Duodenal mucosa (tissue), 2 donors: Measurements from ENCODE around the gene PPP1R10.
A peak's percentile ranks its signal among the peaks of the same experiment; 100 is the strongest.
"Not testable (repeated sequence)": the region's sequence is repeated elsewhere in the genome, so short reads cannot be mapped to it uniquely, and the experiment has no call there.

Experiments
- H3K27ac ChIP-seq: one replicate; pipeline ENCODE4 v1.7.0; 2013; ENCODE audit warnings: low read depth, low read length
- H3K27me3 ChIP-seq, 2 donors: one replicate each; pipeline ENCODE4 v1.7.0; 2013; ENCODE audit warnings: low read length in 2 of 2, control low read depth in 1 of 2; ENCODE audit not compliant: insufficient read depth in 2 of 2, control insufficient read depth in 1 of 2
- H3K36me3 ChIP-seq, 2 donors: one replicate each; pipeline ENCODE4 v1.7.0; 2013; ENCODE audit warnings: low read length in 2 of 2, control low read depth in 1 of 2; ENCODE audit not compliant: insufficient read depth in 2 of 2, control insufficient read depth in 1 of 2
- H3K4me1 ChIP-seq, 2 donors: one replicate each; pipeline ENCODE4 v1.7.0; 2013; ENCODE audit warnings: low read length in 2 of 2, control low read depth in 1 of 2; ENCODE audit not compliant: insufficient read depth in 2 of 2, control insufficient read depth in 1 of 2
- H3K4me3 ChIP-seq, 2 donors: one replicate each; pipeline ENCODE4 v1.7.0; 2013; ENCODE audit warnings: low read length in 2 of 2, low read depth in 1 of 2
- H3K9ac ChIP-seq, 2 donors: one replicate each; pipeline ENCODE4 v1.7.0; 2013; ENCODE audit warnings: low read length in 2 of 2, low read depth in 1 of 2
- H3K9me3 ChIP-seq, 2 donors: one replicate each; pipeline ENCODE4 v1.7.0; 2013; ENCODE audit warnings: low read length in 2 of 2, control low read depth in 1 of 2; ENCODE audit not compliant: control insufficient read depth in 1 of 2

The PPP1R10 gene

GRCh38 chr6:30616811-30617564, at the start of gene PPP1R10:
Gene PPP1R10, minus strand, starts transcription at chr6:30617243. Its CDS starts 7,299 bp downstream, at chr6:30609944.
- Histone ChIP-seq H3K36me3 (peaks cover 23 to 33% of the 10 kb centered on the region in 2 donors), H3K4me3 (peak within 1 kb of the TSS; percentile 94 to 99), H3K27me3 (no peaks in the 10 kb centered on the region), H3K9me3 (no peaks in the 10 kb centered on the region), H3K4me1 (peaks cover 30 to 36% of the 10 kb centered on the region in 2 donors), H3K9ac (peak within 1 kb of the TSS; percentile 100), H3K27ac (peak within 1 kb of the TSS; percentile 98)

GRCh38 chr6:30666300-30666699, 49.3 kb upstream of the PPP1R10 start:
- H3K4me3 ChIP-seq, H3K27ac ChIP-seq, H3K9me3 ChIP-seq, H3K4me1 ChIP-seq, H3K27me3 ChIP-seq, H3K9ac ChIP-seq: not testable (repeated sequence)
- peaks cover 50 to 85% of the 10 kb centered on the region in 2 donors for H3K36me3 ChIP-seq

- Histone ChIP-seq H3K9me3 (no peaks in the 10 kb centered on the region), H3K4me1 (no peaks in the 10 kb centered on the region), H3K27ac (no peak overlapping the region), H3K9ac (no peak overlapping the region), H3K36me3 (peaks cover 42 to 81% of the 10 kb centered on the region in 2 donors), H3K27me3 (no peaks in the 10 kb centered on the region), H3K4me3 (no peak overlapping the region)
Observed at GRCh38 chr6:30664994-30665767, 48.1 kb upstream of the PPP1R10 start.

- H3K4me3 ChIP-seq, H3K9ac ChIP-seq, H3K27me3 ChIP-seq, H3K4me1 ChIP-seq, H3K9me3 ChIP-seq, H3K27ac ChIP-seq: not testable (repeated sequence)
- H3K36me3 ChIP-seq, result peaks cover 67 to 91% of the 10 kb centered on the region in 2 donors
Observed at GRCh38 chr6:30657922-30658321, 40.9 kb upstream of the PPP1R10 start.

GRCh38 chr6:30657454-30657853, 40.4 kb upstream of the PPP1R10 start:
- Histone ChIP-seq H3K27ac (no peak overlapping the region), H3K27me3 (no peaks in the 10 kb centered on the region), H3K4me1 (no peaks in the 10 kb centered on the region), H3K9me3 (no peaks in the 10 kb centered on the region), H3K4me3 (no peak overlapping the region), H3K36me3 (peaks cover 67 to 91% of the 10 kb centered on the region in 2 donors), H3K9ac (no peak overlapping the region)

- no peaks in the 10 kb centered on the region for H3K27me3 ChIP-seq
- no peaks in the 10 kb centered on the region for H3K9me3 ChIP-seq
- peaks cover 67 to 91% of the 10 kb centered on the region in 2 donors for H3K36me3 ChIP-seq
- H3K4me1 ChIP-seq, result no peaks in the 10 kb centered on the region
- H3K27ac ChIP-seq, result no peak overlapping the region
- H3K9ac ChIP-seq, result no peak overlapping the region
- H3K4me3 ChIP-seq, result no peak overlapping the region
Observed at GRCh38 chr6:30656513-30656912, 39.5 kb upstream of the PPP1R10 start.

- no peaks in the 10 kb centered on the region for H3K27me3 ChIP-seq
- peaks cover 67 to 95% of the 10 kb centered on the region in 2 donors for H3K36me3 ChIP-seq
- no peak overlapping the region for H3K4me3 ChIP-seq
- no peaks in the 10 kb centered on the region for H3K4me1 ChIP-seq
- H3K9me3 ChIP-seq, result no peaks in the 10 kb centered on the region
- no peak overlapping the region for H3K27ac ChIP-seq
- H3K9ac ChIP-seq, result no peak overlapping the region
Observed at GRCh38 chr6:30655743-30656094, 38.7 kb upstream of the PPP1R10 start.

GRCh38 chr6:30654798-30655742, 38.0 kb upstream of the PPP1R10 start:
- no peak overlapping the region for H3K27ac ChIP-seq
- H3K4me1 ChIP-seq, result no peaks in the 10 kb centered on the region
- no peaks in the 10 kb centered on the region for H3K27me3 ChIP-seq
- peaks cover 66 to 94% of the 10 kb centered on the region in 2 donors for H3K36me3 ChIP-seq
- H3K4me3 ChIP-seq, result no peak overlapping the region
- no peak overlapping the region for H3K9ac ChIP-seq
- no peaks in the 10 kb centered on the region for H3K9me3 ChIP-seq

- Histone ChIP-seq H3K27ac (no peak overlapping the region), H3K9me3 (no peaks in the 10 kb centered on the region), H3K4me1 (peaks cover 6% of the 10 kb centered on the region in 2 donors), H3K27me3 (no peaks in the 10 kb centered on the region), H3K9ac (no peak overlapping the region), H3K36me3 (peaks cover 38 to 65% of the 10 kb centered on the region in 2 donors), H3K4me3 (no peak overlapping the region)
Observed at GRCh38 chr6:30651143-30651542, 34.1 kb upstream of the PPP1R10 start.
